Activated CD8-positive, alpha-beta T cell treated with anti-CD3 and anti-CD28 coated beads, Interleukin-2, amount 10 ng/mL, durations not matched to agents 7 days and 5 days (primary cell): ENCODE results near the gene LDLRAP1. TPM values are rescaled to one million over a fixed set of nuclear protein-coding genes. Genes with fewer than 3 reads are reported as not detected.

Experiments
- ATAC-seq: fragments of 150-1000 bp; cut with Tn5 transposase; one replicate; pipeline ENCODE4 v1.10.0; 2021; ENCODE audit warnings: moderate library complexity
- CTCF ChIA-PET: fragments of 350-600 bp; sonication (Branson Sonifier 250); formaldehyde crosslinking; loops from one replicate; lab custom pipeline; 2021; ENCODE audit warnings: antibody characterized with exemption; lab: Charles Lee
- POLR2A ChIA-PET: fragments of 350-600 bp; sonication (Branson Sonifier 250); formaldehyde crosslinking; loops from one replicate; lab custom pipeline; 2021; ENCODE audit warnings: antibody characterized with exemption; lab: Charles Lee
- DNase-seq: peaks from one replicate; pipeline ENCODE4 v3.0.0-alpha.2; 2020
- H3K27ac Mint-ChIP-seq: one replicate; pipeline ENCODE4 v1.8.0; 2021; ENCODE audit warnings: mild to moderate bottlenecking, mixed read lengths
- H3K27me3 Mint-ChIP-seq: one replicate; pipeline ENCODE4 v1.8.0; 2021; ENCODE audit warnings: low read depth, mixed read lengths
- H3K36me3 Mint-ChIP-seq: one replicate; pipeline ENCODE4 v1.8.0; 2021; ENCODE audit warnings: low read depth, mixed read lengths
- H3K4me1 Mint-ChIP-seq: one replicate; pipeline ENCODE4 v1.8.0; 2021; ENCODE audit warnings: low read depth, mixed read lengths
- H3K4me3 Mint-ChIP-seq: one replicate; pipeline ENCODE4 v1.8.0; 2021; ENCODE audit warnings: mild to moderate bottlenecking, mixed read lengths
- H3K9me3 Mint-ChIP-seq: one replicate; pipeline ENCODE4 v1.8.0; 2022; ENCODE audit warnings: mixed read lengths; ENCODE audit not compliant: insufficient read depth
- total RNA-seq, 2 experiments: library from RNA; stranded (reverse); gene quantifications; one replicate each; pipeline ENCODE4 v1.2.3, GENCODE V29; 2021

The LDLRAP1 gene
- total RNA-seq, 2 experiments from 2014 or later: 30.7 to 31.3 TPM

- Mint-ChIP-seq H3K27me3 (no peaks in the 10 kb centered on the region), H3K4me3 (no peak overlapping the region), H3K36me3 (peaks cover 46% of the 10 kb centered on the region), H3K9me3 (no peaks in the 10 kb centered on the region), H3K4me1 (peaks cover 85% of the 10 kb centered on the region), H3K27ac (no peak overlapping the region)
- CTCF ChIA-PET: interaction anchor here (1.2 to 2.7 kb wide), 2 partner anchors 16 to 119 kb away, joined by 3 to 8 read pairs; no protein-coding TSS in a partner anchor
- ATAC-seq (no peak), DNase-seq (peak; percentile 44)
- POLR2A ChIA-PET: interaction anchor here (0.6 kb wide), 1 partner anchor 324 kb away, joined by 3 read pairs; no protein-coding TSS in a partner anchor
Observed at GRCh38 chr1:25556791-25557476, 13.5 kb downstream of the LDLRAP1 start.

- POLR2A ChIA-PET: interaction anchor here (0.6 kb wide), 1 partner anchor 325 kb away, joined by 3 read pairs; no protein-coding TSS in a partner anchor
- ATAC-seq: no peak
Observed at GRCh38 chr1:25557543-25557942, 14.1 kb downstream of the LDLRAP1 start.

GRCh38 chr1:25559031-25559430 lies 15.6 kb downstream of the LDLRAP1 start:
- Mint-ChIP-seq H3K36me3 (peaks cover 51% of the 10 kb centered on the region), H3K27ac (peak overlapping the region; percentile 93)

More at GRCh38 chr1:25557543-25557942, 14.1 kb downstream of the LDLRAP1 start:
- CTCF ChIA-PET: interaction anchor here (2.7 kb wide), 1 partner anchor 16 kb away, joined by 8 read pairs; no protein-coding TSS in a partner anchor
- H3K9me3 Mint-ChIP-seq: no peaks in the 10 kb centered on the region
- H3K36me3 Mint-ChIP-seq: peaks cover 43% of the 10 kb centered on the region
- DNase-seq: no peak
- no peaks in the 10 kb centered on the region for H3K27me3 Mint-ChIP-seq
- H3K4me3 Mint-ChIP-seq: no peak overlapping the region
- H3K27ac Mint-ChIP-seq: no peak overlapping the region
- peaks cover 85% of the 10 kb centered on the region for H3K4me1 Mint-ChIP-seq

GRCh38 chr1:25560001-25560400 lies 16.6 kb downstream of the LDLRAP1 start:
- H3K27me3 Mint-ChIP-seq: no peaks in the 10 kb centered on the region
- ChIA-PET CTCF (no interaction called here), POLR2A (interaction anchor here (2.5 kb wide), 1 partner anchor 11 kb away, joined by 10 read pairs; no protein-coding TSS in a partner anchor)
- peak overlapping the region; percentile 93 for H3K27ac Mint-ChIP-seq
- DNase-seq (no peak), ATAC-seq (no peak)
- peaks cover 97% of the 10 kb centered on the region for H3K4me1 Mint-ChIP-seq
- H3K4me3 Mint-ChIP-seq: no peak overlapping the region
- no peaks in the 10 kb centered on the region for H3K9me3 Mint-ChIP-seq
- H3K36me3 Mint-ChIP-seq: peaks cover 57% of the 10 kb centered on the region

More at GRCh38 chr1:25559031-25559430, 15.6 kb downstream of the LDLRAP1 start:
- no peaks in the 10 kb centered on the region for H3K27me3 Mint-ChIP-seq
- ATAC-seq (no peak), DNase-seq (no peak)
- peaks cover 92% of the 10 kb centered on the region for H3K4me1 Mint-ChIP-seq
- H3K4me3 Mint-ChIP-seq: no peak overlapping the region
- no peaks in the 10 kb centered on the region for H3K9me3 Mint-ChIP-seq
- CTCF ChIA-PET: interaction anchor here (0.6 to 0.7 kb wide), 3 partner anchors 9 to 60 kb away, joined by 3 read pairs; no protein-coding TSS in a partner anchor
- POLR2A ChIA-PET: no interaction called here

- Mint-ChIP-seq H3K4me3 (no peak overlapping the region), H3K36me3 (peaks cover 55% of the 10 kb centered on the region), H3K27ac (peak overlapping the region; percentile 93), H3K27me3 (no peaks in the 10 kb centered on the region), H3K4me1 (peaks cover 99% of the 10 kb centered on the region), H3K9me3 (no peaks in the 10 kb centered on the region)
- DNase-seq (no peak), ATAC-seq (no peak)
- ChIA-PET CTCF (interaction anchor here (0.9 to 1.9 kb wide), 4 partner anchors 11 to 40 kb away, joined by 3 to 13 read pairs (median 3); no protein-coding TSS in a partner anchor), POLR2A (interaction anchor here (0.6 to 2.5 kb wide), 2 partner anchors 11 to 12 kb away, joined by 3 to 10 read pairs; no protein-coding TSS in a partner anchor)
Observed at GRCh38 chr1:25560788-25561187, 17.4 kb downstream of the LDLRAP1 start.

- peaks cover 57% of the 10 kb centered on the region for H3K36me3 Mint-ChIP-seq
- ATAC-seq (no peak), DNase-seq (peak; percentile 41)
- H3K4me1 Mint-ChIP-seq: peaks cover 99% of the 10 kb centered on the region
- peak overlapping the region; percentile 69 for H3K4me3 Mint-ChIP-seq
- no peaks in the 10 kb centered on the region for H3K27me3 Mint-ChIP-seq
- H3K9me3 Mint-ChIP-seq: no peaks in the 10 kb centered on the region
- peak overlapping the region; percentile 93 for H3K27ac Mint-ChIP-seq
- POLR2A ChIA-PET: interaction anchor here (0.6 to 2.5 kb wide), 3 partner anchors 11 to 55 kb away, joined by 3 to 10 read pairs (median 3); no protein-coding TSS in a partner anchor
- CTCF ChIA-PET: interaction anchor here (0.9 to 1.9 kb wide), 4 partner anchors 11 to 41 kb away, joined by 3 to 13 read pairs (median 3); no protein-coding TSS in a partner anchor
Observed at GRCh38 chr1:25561421-25562100, 18.2 kb downstream of the LDLRAP1 start.

- no peaks in the 10 kb centered on the region for H3K27me3 Mint-ChIP-seq
- DNase-seq (peak; percentile 87), ATAC-seq (peak; percentile 79)
- CTCF ChIA-PET: interaction anchor here (1.9 kb wide), 1 partner anchor 10 kb away, joined by 13 read pairs; no protein-coding TSS in a partner anchor
- peak overlapping the region; percentile 69 for H3K4me3 Mint-ChIP-seq
- H3K4me1 Mint-ChIP-seq: peaks cover 100% of the 10 kb centered on the region
- POLR2A ChIA-PET: interaction anchor here (2.5 kb wide), 1 partner anchor 14 kb away, joined by 10 read pairs; no protein-coding TSS in a partner anchor
- peaks cover 52% of the 10 kb centered on the region for H3K36me3 Mint-ChIP-seq
- no peaks in the 10 kb centered on the region for H3K9me3 Mint-ChIP-seq
- H3K27ac Mint-ChIP-seq: peak overlapping the region; percentile 93
Observed at GRCh38 chr1:25562101-25562927, 18.9 kb downstream of the LDLRAP1 start.

- peaks cover 51% of the 10 kb centered on the region for H3K36me3 Mint-ChIP-seq
- no peaks in the 10 kb centered on the region for H3K9me3 Mint-ChIP-seq
- DNase-seq: no peak
- peak overlapping the region; percentile 93 for H3K27ac Mint-ChIP-seq
- no peak for ATAC-seq
- ChIA-PET POLR2A (no interaction called here), CTCF (no interaction called here)
- no peaks in the 10 kb centered on the region for H3K27me3 Mint-ChIP-seq
- H3K4me1 Mint-ChIP-seq: peaks cover 98% of the 10 kb centered on the region
- peak overlapping the region; percentile 69 for H3K4me3 Mint-ChIP-seq
Observed at GRCh38 chr1:25562928-25563283, 19.5 kb downstream of the LDLRAP1 start.

GRCh38 chr1:25563330-25564215 lies 20.2 kb downstream of the LDLRAP1 start:
- H3K27ac Mint-ChIP-seq: peak overlapping the region; percentile 93

More at GRCh38 chr1:25563330-25564215, 20.2 kb downstream of the LDLRAP1 start:
- DNase-seq (no peak), ATAC-seq (no peak)
- Mint-ChIP-seq H3K36me3 (peaks cover 49% of the 10 kb centered on the region), H3K4me1 (peaks cover 97% of the 10 kb centered on the region), H3K9me3 (no peaks in the 10 kb centered on the region), H3K27me3 (no peaks in the 10 kb centered on the region), H3K4me3 (peak overlapping the region; percentile 69)
- CTCF ChIA-PET: interaction anchor here (1.0 kb wide), 2 partner anchors 9 to 247 kb away, joined by 3 to 4 read pairs; no protein-coding TSS in a partner anchor
- POLR2A ChIA-PET: interaction anchor here (2.2 kb wide), 1 partner anchor 14 kb away, joined by 9 read pairs; no protein-coding TSS in a partner anchor
